Activated T-helper 1 cell treated with Interleukin-2 at 50 U/mL for 16 hours (primary cell): ENCODE results near the gene DIP2A.
"Not testable (repeated sequence)": the region's sequence is repeated elsewhere in the genome, so short reads cannot be mapped to it uniquely, and the experiment has no call there.

Experiments
- DNase-seq: peaks from one replicate; pipeline ENCODE4 v3.0.0-alpha.2; 2020; ENCODE audit warnings: low read depth

The DIP2A gene

DNA sequence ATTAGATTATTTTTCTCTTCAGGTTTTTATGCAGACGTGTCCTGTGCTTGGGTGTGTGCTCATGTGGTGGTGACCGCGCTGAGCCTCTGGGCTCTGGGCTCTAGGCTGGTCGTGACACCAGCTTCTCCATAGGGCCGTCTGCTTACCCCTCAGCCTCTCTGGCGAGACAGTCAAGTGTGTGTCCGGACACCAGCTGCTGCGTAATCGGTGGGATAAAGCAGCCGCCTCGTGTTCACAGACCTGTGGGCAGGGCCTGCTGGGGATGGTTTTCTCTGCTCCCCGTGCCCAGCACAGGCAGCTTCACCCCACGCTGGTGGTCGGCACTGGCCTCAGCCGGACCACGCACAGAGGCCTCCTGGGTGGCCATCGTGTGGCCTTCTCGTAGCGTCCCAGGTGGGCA is 33.6 kb upstream of the DIP2A start:
- DNase-seq: no peak

DNA sequence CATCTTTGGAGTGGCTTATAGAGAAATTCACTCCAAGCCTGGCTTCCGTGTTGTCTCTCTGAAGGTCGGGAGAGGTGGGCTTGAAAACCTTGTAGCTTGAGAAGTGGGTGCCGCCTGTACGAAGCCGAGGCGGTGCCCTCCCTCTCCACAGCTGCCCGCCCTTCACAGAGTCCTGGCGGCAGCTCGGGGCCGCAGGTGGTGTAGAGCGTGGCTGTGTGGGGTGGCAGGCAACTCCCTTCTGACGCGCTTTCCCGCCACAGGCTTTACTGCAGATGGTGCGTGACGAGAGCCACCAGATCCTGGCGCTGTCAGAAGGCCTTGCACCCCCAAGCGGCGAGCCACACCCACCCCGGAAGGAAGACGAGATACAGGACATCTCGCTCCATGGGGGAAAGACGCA is 33.1 kb upstream of the DIP2A start:
- DNase-seq: no peak

DNA sequence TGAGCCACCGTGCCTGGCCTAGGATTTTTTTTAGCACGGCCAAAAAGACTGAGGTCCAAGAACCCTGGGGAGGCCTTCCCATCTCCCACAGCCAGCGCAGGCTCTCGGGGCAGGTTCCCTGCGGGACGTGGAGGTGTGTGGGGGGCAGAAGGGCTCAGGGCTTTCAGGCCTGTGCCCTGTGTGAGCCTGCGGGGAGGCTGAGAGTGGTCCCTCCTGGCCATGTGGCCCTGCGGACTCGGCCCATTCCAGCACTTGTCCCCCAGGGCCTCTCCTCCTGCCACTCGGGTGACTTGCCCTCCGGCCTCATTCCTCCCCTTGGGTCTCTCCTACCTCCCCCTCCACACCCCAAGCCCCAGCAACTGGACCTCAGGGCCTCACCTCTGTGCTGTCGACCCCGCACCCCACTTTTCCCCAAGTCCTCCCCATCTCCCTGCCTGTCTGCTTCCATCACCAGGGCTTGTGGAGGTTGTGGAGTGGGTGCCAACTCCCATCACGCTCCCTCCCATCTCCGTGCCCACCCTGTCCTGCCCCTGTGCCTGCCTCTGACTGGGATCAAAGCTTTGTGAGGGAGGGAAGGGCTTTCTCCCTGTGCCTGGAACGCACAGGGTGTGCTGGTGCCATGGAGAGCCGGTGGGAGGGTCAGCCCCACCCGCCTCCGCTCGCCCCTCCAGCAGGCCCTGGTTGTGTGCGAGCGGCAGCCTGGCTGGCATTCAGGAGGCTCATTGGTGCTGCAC is 32.2 kb upstream of the DIP2A start:
- DNase-seq: no peak

DNA sequence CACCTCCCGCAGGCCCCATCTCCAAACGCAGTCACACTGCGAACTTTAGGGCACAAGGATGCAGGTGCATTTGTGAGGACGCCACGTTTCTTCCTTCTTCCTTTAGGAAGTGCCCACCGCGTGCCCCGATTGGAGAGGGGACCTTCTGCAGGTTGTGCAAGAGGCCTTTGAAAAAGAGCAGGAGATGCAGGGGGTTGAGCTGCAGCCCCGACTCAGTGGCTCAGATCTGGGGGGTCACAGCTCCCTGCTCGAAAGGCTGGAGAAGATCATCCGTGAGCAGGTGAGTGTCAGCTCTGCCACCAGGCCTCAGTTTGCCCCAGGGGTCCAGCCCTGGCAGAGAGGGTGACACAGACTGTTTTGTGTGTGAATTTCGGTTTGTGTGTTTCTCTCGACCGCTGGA is 31.2 kb upstream of the DIP2A start:
- DNase-seq: no peak

DNA sequence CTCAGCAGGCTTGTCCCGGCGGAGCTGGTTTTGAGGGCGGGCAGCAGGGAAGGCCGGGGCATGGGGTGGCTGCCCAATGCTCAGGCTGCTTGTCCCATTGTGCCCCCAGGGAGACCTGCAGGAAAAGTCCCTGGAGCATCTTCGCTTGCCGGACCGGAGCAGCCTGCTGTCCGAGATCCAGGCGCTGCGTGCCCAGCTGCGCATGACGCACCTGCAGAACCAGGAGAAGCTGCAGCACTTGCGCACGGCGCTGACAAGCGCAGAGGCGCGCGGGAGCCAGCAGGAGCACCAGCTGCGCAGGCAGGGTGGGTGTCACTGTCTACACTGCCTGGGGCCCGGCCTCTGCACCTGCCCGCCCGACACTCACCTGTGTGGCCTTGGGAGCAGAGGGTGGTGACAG is 30.4 kb upstream of the DIP2A start:
- no peak for DNase-seq

DNA sequence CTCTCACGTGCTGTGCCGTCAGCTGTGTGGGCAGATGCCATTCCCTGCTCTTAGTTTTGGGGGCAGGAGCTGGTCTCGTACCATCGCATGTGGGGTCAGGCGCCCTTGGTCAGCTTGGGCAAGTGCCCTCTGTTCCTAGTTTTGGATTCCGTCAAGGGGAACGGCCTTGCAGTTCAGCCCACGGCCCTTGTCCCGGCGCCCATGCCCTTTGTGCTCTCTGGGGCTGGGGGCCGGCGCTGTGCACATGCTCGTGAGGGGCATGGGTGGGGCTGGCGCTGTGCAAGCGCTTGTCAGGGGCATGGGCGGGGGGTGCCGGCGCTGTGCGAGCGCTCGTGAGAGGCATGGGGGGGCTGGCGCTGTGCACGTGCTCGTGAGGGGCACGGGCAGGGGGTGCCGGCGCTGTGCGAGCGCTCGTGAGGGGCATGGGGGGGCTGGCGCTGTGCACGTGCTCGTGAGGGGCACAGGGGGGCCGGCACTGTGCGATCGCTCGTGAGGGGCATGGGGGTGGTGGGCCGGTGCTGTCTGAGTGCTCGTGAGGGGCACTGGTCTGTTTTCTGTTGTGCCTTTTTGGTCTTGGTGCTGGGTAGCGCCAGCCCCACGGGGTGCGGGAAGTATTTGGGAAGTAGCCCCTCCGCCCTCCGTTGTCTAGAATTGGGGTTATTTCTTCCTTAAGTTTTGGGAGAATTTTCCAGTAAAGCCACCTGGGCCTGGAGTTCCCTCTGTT is 29.5 kb upstream of the DIP2A start:
- DNase-seq: no peak

DNA sequence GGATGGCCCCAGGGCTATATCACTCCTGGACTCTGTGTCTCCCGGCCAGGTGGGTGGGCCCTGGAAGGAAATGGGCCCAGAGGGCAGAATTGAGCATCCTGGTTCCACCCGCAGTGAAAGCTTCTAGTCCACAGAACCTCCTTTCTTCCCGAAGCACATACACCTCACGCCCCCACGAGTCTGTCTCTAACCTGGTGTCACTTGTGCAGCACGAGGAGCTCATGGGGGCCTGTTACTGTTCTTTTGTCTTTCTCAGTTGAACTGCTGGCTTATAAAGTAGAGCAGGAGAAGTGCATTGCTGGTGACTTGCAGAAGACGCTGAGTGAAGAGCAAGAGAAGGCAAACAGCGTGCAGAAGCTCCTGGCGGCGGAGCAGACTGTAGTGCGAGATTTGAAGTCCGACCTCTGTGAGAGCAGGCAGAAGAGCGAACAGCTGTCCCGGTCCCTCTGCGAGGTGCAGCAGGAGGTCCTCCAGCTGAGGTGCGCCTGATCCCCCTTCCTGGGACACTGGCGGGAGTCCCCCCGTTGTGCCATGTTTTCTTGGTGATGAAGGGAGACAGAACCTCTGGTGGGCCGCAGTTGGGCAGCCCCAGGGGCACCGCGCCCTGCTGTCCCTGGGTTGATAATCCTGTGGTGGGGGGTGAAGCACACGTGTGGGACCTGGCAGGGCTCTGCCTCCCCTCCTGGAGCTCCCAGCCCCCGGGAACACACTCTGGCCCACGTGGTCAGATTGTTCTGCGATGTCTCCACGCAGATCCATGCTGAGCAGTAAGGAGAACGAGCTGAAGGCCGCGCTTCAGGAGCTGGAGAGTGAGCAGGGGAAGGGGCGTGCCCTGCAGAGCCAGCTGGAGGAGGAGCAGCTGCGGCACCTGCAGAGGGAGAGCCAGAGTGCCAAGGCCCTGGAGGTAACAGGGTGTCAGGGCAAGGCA is 28.7 kb upstream of the DIP2A start:
- no peak for DNase-seq

DNA sequence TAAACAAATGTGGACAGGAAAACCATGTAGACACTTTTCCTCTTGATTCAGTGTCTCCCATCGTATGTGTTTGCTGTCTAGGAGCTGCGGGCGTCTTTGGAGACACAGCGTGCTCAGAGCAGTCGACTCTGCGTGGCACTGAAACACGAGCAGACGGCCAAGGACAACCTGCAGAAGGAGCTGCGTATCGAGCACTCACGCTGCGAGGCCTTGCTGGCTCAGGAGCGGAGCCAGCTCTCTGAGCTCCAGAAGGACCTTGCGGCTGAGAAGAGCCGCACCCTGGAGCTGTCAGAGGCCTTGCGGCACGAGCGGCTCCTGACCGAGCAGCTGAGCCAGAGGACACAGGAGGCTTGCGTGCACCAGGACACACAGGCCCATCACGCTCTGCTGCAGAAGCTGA is 27.2 kb upstream of the DIP2A start:
- no peak for DNase-seq

DNA sequence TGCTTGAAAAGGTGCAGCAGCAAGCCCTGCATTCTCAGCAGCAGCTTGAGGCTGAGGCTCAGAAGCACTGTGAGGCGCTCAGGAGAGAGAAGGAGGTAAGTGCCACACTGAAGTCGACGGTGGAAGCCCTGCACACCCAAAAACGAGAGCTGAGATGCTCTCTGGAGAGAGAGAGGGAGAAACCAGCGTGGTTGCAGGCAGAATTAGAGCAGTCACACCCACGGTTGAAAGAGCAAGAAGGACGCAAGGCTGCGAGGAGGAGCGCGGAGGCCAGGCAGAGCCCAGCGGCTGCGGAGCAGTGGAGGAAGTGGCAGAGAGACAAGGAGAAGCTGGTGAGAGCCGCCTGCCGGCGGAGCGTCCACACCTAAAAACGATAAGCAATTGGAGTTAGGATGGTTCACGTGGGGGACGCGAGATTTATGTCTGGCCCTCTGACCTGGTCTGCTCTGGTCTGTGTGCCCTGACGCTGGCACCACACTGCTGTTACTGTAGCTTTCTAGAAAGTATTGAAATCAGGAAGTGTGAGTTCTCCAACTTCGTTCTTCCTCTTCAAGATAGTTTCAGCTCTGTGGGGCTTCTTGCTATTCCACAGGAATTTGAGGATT is 26.7 kb upstream of the DIP2A start:
- no peak for DNase-seq

DNA sequence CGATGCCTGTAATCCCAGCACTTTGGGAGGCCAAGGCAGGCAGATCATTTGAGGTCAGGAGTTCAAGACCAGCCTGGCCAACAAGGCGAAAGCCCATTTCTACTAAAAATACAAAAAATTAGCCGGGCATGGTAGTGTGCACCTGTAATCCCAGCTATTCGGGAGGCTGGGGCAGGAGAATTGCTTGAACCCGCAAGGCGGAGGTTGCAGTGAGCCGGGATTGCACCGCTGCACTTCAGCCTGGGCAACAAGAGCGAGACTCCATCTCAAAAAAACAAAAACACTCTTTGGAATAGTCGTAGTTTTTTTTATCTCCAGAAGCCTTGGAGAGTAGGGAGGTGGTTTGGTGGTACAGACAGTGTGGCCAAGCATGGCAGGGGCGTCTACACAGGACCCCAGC is 25.6 kb upstream of the DIP2A start:
- not testable (repeated sequence) for DNase-seq

DNA sequence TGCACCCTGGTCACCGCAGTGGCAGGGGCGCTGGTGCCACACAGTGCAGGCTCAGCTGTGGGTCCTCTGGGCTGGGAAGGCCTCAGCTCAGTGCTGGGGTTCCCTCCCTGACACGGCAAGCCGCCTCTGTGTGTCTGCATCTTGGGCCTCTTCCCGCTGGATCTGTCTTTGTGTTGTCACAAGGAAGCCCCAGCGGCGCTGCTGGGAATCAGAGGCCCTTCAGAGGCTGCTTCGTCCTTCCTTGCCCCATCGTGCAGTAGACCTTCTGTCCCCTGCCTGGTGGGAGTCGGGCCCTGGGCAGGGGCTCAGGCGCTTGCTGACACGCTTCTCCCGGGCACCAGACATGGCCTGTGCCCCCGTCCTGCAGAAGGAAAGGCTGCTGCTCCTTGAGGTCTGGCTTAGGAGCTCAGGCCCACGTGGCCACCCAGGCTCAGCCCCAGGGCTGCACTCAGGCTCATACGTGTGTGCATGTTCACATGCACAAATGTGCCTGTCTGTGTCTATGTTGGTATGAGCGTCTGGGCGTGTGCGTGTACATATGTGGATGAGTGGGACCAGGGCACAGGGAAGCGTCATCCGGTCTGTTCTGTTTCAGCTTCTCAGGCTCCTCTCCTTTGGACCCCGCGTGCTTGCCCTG is 24.3 kb upstream of the DIP2A start:
- DNase-seq: no peak

DNA sequence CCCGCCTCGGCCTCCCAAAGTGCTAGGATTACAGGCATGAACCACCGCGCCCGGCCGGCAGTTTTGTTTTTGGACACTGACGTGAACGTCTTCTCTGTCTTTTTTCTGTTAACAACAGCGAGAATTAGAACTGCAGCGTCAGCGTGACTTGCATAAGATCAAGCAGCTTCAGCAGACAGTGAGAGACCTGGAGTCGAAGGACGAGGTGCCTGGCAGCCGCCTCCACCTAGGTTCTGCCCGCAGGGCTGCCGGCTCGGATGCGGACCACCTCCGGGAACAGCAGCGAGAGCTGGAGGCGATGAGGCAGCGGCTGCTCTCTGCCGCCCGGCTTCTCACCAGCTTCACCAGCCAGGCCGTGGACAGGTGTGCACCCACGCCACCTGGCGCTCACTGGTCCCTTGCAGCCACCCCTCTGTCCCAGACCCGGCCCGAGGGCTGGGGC is 22.9 kb upstream of the DIP2A start:
- no peak for DNase-seq

DNA sequence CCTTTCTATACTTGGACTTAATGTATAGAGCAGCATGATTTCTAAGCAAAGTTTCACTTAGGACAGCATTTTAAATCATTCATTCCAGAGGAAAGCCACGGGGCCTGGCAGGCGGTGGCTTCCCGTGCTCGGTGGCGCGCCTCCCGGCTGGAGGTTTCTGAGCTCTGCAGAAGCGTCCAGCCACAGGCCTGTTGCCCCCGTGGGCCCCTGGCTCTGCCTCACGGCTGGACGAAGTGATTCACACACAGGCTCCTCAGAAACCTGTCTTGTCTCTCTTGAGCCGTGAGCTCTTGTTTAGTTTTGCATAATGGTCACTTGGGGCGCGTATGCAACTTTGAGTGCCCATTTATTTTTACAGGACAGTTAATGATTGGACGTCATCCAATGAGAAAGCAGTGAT is 22.1 kb upstream of the DIP2A start:
- no peak for DNase-seq

DNA sequence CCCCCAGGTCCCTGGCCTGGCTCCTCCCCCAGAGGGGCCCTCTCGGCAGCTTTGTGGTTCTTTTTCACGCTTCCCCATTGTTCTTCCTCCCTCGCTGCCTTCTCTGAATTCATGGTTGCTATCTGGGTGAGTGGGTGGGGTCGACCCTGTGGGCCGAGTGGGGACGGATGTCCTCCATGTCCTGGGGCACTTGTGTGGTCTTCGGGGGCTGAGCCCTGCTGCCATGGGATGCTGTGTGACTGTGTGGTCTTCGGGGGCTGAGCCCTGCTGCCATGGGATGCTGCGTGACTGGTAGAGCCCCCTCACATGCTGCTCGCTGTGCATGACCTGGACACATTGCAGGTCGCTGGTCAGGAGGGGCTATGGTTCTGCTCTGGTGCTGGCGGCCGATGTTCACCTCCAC is 21.6 kb upstream of the DIP2A start:
- DNase-seq: no peak

DNA sequence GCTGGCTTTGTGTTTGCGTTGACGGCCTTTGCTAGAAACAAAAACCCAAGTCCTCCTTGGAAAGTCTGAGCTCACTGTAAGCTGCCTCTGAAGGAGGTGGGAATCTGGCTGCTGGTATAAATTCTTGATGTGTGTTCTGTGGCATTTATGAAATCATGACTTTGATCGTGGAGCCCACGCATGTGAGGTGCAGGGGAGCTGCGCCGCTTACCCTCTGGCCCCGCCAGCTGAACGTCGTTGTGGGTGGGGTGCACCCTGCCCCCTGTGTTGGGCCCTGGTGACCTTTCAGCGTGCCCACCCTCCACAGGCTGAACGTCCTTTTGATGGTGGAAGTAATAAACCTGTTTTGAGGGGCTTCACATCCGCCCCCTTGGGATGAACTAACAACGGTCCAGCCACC is 21.2 kb upstream of the DIP2A start:
- DNase-seq: no peak

DNA sequence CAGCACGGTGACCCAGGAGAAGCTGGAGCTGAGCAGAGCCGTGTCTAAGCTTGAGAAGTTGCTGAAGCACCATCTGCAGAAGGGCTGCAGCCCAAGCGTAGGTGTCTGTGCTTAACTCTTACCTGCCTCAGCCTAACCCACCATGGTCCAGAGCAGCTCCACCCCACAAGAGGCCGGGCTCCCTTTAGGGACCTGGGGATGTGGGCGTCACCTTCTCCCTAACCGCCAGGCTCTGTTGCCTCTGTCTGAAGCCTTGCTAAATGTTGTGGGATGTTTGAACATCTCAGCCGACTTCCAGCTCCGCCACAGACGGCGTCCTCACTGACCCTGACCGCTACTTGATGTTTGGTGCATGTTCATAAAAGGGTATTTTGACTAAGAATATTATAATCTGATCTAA is 20.4 kb upstream of the DIP2A start:
- DNase-seq: no peak

DNA sequence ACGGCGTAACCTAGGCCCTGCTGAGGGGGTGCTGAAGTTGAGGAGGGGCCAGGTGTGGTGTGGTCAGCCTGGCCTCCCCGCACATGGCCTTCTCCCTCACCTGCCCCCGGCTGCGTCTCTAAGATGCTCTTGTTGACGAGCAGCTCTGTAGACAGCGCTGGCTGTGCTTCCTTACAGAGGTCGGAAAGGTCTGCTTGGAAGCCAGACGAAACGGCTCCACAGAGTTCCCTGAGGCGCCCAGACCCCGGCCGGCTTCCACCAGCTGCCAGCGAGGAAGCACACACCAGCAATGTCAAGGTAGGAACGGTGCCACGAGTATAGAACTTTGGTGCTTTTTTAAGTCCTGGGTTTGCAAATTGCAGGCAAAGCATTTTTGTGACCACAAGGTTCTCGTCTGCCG is 18.8 kb upstream of the DIP2A start:
- DNase-seq: no peak

DNA sequence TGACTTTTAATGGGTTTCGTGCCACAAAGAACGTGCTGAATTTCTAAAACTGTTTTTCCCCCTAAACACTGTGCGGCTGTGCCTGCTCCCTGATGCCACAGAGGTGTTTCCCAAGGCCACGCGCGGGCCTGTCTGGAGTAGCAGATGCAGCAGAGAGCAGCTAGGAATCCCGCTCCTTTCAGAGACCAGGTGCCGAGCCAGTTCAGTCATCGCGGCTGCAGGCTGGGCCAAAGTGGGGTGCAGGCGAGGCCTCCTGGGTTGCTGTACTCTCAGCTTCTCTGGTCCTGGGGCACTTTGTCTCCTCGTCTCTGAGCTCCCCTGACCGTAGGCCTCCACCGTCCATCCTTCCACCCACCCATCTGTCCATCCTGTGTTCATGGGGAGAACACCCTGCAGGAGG is 17.4 kb upstream of the DIP2A start:
- no peak for DNase-seq

DNA sequence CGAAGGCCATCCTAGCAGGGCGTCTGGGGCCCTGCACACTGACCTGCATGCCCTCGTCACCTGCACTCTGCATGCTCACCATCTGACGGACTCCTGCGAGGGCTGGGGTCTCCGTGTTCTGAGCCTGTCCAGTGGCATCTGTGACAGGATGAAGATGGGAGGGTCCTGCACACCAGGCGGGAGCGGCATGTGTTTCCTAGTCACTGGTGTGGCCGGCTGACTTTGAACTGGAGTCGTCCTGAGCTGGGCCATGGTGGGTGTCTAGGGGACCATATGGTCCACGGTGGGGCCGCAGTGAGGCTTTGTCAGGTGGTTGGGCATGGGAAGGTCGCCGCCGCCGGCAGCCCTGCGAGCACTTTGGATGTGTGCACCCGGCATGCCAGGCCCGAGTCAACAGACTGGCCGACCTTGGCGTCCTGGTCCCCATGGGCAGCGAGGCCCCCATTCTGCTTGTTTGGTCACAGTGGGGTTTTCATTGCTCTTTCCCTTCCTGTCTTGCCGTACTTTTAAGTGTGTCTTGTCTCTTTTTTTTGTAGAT is 16.7 kb upstream of the DIP2A start:
- no peak for DNase-seq

DNA sequence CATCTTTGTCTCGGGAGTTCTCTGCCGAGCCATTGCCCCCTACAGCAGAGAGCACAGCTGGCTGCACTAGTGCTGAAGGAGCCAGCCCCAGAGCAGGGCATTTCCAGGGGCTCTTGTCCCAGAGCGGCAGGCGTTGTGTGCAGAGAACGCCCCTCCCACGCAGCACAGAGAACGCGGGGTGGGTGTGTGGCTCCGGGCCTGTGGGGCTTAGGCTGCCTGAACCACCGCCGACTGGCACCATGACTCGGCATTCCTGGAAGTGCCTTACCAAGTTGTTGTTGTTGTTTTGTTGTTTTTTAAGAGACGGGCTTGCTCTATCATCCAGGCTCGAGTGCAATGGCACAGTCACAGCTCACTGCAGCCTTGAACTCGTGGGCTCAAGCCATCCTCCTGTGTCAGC is 15.8 kb upstream of the DIP2A start:
- no peak for DNase-seq

DNA sequence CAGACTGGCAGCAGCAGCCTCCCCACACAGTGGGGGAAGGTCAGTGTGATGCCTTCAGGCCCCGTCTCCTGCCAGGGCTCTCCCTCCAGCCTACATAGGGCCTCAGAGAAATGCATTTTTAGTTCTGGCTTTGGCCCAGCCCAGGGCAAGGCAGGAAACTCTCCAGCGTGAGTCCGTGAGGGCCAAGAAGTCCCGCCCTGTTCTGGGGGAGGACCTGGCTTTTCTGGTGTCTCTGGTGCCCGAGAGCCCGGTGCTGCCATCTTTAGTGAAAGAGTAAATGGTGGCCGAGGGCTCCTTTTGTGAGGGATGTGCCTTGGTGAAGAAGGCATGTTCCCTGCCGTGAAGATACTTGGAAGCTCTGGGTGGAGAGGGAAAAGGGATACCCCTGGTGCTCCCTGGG is 14.8 kb upstream of the DIP2A start:
- DNase-seq: no peak

DNA sequence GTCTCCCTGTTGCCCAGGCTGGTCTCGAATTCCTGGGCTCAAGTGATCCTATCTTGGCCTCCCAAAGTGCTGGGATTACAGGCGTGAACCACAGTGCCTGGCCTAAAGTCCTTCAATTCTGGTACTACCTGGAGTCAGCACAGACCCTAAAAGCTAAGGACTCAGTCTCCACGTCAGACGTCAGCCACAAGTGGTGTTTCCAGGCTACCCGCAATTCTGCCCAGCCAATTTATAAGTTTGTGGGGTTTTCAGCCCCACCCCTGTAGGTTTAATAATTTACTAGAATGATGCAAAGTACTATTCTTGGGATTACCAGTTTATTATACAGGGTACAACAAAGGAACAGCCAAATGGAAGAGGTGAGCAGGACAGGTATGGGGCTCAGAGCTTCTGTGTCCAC is 10.6 kb upstream of the DIP2A start:
- DNase-seq: no peak
